Dermis blood vessel endothelial cell (primary cell): ENCODE data around the gene KRT39. TPM values are rescaled to one million over a fixed set of nuclear protein-coding genes. Genes with fewer than 3 reads are reported as not detected.
"Not testable (repeated sequence)": the region's sequence is repeated elsewhere in the genome, so short reads cannot be mapped to it uniquely, and the experiment has no call there.

Source experiments
- DNase-seq: peaks from one replicate; pipeline ENCODE4 v3.0.0; 2010
- total RNA-seq: library from RNA; depleted of rRNA; stranded (reverse); fragments of >200 nt; gene quantifications from 2 replicates; pipeline ENCODE4 v1.2.3, GENCODE V29; 2014

Gene KRT39
- total RNA-seq, 1 donor from 2014 or later: not detected

DNA sequence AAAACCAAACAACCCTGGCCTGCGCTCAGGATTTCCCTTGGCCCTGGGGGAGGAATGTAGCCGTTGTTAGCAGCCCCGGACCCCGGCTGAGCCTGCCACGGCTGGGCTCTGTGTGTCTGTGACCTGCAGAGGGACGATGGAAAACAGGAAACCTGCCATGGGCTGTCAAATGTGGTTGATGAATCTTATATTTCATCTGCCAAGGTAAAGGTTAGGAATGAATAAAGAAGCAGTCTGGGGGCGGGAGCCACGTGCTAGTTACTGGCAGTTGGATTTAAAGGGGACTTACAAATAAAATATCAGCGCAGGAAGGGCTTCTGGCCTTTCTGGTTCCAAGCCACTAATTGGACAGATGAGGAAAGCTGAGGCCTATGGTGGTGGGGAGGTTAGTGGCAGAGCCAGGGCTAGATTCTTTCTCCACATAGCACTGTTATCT, 29.3 kb downstream of the KRT39 start, which contains the start of gene KRT23:
KRT23 (minus strand) TSS at position 263 of the 436 bp plus-strand sequence. CDS start 1,043 bp downstream, outside the sequence.
- no peak for DNase-seq

DNA sequence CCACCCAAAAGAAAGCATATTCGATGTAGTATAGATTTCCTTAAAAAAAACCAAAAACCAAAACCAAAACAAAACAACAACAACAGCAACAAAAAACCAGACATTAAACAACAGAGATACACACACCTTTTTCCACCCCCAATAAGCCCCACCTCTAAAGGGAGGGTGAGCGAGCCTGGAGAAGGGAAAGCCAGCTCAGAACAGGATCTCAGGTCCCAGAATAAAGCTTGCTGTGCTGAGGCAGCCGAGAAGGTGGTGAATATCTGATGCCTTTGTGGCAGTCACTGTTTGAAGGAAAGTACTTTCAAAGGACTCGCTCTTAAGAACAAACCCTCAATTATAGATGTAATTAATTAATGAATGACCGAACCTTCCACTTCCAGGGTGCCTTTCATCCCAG, 29.8 kb downstream of the KRT39 start:
- no peak for DNase-seq

DNA sequence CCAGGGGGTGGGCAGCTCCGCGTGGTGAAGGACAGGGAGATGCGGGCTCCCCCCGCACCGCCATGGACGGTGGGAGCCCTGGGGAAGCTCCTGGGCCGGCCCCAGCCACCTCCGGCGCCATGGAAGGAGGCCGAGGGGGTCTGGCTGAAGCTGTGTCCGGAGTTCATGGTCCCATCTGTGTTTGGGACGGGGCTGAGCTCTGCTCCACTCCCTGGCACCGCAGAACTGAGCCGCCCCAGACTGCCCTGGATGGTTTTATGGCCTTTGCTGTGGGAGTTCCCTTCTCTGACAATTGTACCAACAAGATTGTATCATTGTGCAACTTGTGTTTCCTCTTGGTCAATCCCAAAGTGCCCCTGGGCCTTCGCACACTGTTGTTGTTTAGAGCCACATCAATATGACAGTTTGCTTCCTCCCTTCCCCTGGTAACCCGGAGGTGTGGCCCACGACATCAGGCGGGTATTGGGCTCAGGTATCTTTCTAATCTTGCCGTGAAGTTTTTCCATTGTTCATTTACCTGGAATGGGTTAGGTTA, 30.2 kb downstream of the KRT39 start:
- DNase-seq: no peak

DNA sequence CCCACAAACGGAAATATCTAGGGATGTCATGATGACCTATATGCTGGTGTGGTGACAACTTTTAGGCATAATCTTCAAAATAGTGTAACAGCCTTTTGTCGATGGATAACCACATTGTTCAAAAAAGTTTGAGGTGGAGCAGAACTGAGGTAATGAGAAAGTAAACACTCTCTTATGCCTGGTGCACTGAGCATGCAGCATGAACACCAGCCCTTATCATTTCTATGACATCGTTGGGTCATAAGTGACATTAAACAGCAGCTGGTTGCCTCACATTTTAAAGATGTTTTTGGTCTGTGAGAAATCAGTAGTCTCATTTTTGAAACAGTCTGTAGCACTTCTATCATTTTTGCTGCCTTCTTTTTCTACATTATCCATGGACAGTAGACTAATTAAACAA, 31.1 kb downstream of the KRT39 start:
- no peak for DNase-seq

DNA sequence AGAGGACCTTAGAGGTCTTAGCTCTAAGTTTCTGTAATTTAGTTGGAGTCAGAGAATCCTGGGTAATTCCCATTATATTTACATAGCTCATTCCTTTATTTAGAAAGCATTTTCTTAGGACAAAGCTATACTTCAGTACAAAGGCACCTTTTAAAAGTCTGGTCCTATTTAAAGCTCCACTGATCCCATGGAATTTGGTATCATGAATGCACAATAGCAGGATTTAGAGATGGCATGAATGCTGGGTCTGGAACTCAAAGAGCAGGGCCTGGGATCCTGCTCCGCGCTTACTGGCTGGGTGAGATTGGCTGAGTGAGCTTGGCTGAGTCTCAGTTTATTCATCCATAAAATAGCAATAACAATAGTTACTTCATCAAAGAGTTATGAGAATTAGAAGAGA, 34.1 kb downstream of the KRT39 start:
- DNase-seq: no peak

DNA sequence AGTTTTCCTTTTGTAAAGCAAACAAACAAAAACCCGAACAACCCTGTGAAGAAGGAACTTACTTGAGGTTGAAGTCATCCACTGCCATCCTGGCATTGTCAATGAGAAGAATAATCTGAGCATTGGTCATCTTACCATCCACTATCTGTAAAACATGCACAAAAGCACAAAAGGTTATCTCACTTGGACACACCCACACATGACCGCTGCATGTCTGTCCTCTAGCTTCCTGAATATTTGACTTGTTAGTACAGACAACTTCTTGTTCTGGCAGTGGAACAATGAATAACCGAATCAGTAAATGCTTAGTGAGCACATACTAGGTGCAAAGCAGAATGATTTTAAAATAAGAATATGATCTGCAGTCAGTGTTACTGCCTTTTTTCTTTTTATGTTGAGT, 35.4 kb downstream of the KRT39 start:
- no peak for DNase-seq

DNA sequence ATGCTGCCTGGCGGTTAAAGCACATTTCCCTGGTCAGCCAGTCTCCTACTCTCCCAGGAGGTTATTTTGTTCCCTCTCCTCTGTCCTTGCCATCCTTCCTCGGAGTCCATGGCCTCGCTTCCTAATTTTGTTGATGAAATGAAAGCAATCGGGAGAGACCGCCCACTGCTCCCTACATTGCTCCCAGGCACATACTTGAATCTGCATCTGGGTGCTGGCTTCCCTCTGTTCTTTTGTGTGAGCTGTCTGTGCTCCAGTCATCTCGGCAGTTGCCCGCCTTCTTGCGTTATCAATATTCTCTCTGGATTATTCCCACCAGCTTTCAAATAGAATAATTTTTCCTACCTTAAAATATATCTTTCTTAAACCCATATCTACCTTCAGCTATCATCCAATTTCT, 40.4 kb downstream of the KRT39 start:
- no peak for DNase-seq

DNA sequence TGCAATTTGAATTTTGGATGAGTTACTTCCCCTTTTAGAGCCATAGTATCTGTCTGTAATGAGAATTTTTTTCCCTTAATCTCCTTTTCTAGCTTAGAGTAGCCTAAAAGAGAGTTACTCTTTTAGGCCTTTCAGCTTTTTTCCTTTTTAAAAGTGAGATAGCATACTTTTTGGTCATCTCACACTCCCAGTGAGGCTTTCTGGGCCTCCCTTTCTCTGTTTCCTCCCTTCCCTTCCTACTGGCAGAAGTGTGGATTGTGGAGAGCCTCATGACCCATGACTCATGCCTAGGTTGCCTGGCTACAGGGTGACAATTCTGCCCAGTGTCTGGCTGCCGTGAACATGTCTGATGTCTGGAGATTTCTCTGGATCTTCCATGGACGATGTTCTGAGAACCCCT, 44.5 kb downstream of the KRT39 start:
- peak; percentile 78 for DNase-seq

DNA sequence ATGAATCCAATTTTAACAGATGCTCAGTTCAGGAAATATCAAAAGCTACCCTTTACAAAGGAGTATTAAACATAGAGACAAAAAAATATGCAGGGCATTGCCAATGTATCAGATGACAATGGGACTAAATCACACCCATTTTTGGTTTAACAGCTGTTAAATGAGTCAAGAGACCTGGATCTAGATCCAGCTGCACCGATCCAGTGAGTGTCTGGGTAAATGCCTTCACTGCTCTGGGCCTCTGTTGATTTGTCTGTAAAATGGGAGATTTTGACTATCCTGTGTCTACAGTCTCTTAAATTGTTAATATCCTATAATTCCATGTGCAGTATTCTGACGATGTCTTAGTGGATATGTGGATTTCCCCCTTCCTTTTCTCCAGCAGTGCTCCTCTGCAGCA, 45.7 kb downstream of the KRT39 start:
- DNase-seq: no peak

DNA sequence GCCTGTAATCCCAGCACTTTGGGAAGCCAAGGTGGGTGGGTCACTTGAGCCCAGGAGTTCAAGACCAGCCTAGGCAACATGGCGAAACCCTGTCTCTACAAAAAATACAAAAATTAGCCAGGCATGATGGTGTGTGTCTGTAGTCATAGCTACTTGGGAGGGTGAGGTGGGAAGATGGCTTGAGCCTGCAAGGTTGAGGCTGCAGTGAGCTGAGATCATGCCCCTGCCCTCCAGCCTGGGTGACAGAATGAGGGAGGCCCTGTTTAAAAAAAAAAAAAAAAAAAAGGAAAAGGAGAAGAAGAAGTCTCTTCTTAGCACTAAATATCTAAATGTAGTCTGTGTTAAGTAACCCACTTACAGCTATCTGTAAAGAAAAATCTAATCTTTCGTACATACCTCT, 49.6 kb downstream of the KRT39 start:
- not testable (repeated sequence) for DNase-seq

DNA sequence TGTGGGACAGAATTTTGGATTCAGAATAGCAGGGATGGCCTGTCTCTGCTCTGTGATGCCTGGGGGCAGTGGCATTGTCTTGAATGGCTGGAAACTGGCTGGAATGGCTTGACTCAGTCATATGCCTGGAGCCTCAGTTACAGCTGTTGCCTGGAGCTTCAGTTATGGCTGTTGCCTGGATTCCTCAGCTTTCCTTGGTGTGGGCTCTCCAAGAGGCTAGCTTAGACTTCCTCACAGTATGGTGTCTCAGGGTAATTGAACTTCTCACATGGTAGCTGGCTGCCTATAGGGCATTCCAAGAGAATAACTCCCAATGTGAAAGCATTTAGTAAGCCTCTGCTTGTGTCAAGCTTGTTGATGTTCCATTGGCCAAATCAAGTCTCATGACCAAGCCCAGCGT, 50.4 kb downstream of the KRT39 start:
- no peak for DNase-seq

DNA sequence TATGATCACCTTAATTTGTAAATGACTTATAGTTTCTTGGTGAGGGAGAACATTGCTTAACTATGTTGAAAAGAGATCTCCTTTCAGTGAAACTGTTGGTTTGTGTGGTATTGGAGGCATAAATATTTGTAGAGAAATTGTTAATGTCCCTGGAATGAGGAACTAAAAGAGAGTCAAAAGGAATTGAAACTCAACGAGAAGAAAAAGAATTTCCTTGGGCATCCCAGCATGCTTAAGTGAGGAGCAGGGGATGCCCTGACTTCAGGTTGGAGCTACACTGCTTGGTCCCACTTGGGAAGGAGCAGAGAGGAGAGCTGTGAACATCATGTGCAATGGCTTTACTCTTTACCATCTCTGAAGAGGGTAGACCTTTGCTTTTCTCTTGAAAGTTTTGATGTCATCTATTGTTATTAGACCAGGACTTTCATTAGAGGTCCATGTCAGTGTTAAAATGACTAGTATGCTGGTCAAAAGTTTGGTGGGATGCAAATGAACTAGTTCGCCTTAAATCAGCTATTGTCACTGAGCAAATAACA, 51.0 kb downstream of the KRT39 start:
- no peak for DNase-seq

DNA sequence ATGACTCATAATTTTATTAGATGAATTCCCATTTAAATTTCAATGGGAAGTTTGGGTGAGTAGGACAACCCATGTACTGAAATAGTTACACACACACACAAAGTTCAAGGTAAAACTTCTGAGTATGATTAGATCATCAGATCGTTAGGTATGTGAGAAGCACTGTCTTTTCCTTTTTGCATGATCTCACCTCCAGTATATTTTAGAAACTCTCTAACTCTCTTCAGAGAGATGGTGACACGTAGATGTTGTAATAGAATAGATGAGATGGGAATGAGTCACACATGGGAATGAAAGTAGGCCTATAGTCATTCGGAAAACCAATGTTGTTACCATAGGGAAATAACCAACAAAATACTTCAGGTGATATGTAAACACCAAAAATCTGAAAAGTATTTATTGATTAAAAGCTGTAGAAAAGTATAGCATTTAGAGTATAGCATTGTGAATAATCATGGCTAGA, 51.5 kb downstream of the KRT39 start:
- peak; percentile 54 for DNase-seq

DNA sequence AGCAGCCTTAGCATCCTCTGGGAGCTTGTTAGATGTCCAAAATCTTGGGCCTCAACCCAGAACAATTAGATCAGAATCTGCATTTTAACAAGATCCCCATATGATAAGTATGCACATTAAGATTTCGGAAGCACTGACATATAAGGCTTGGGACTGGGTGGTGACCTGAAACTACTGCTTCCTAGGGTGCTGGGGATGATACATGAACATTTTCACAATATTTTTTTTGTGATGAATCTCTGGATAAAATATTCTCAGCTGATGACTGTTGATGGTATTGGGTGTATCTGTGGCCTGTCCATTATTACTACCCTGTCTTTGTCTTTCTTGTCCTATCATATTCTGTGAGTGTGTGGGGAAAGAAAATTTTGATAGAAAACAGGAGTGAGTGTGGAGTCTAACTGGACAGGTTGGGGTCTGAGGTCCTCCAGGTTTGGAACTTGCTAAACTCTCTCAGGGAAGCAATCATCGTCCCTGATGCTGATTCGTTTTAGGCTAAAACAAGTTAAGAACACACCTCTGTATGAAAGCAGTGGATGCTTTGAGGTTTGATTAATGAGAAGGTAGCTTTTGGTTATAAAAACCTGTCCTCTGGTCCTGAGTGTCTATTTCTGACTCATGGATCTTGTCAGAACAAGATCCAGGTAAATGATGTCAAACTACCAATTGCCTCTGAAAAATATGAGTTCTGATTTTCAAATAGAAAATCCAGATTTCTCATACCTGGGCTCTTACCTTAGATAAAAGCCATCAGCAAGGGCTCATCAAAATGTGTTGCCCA, 52.5 kb downstream of the KRT39 start:
- no peak for DNase-seq

DNA sequence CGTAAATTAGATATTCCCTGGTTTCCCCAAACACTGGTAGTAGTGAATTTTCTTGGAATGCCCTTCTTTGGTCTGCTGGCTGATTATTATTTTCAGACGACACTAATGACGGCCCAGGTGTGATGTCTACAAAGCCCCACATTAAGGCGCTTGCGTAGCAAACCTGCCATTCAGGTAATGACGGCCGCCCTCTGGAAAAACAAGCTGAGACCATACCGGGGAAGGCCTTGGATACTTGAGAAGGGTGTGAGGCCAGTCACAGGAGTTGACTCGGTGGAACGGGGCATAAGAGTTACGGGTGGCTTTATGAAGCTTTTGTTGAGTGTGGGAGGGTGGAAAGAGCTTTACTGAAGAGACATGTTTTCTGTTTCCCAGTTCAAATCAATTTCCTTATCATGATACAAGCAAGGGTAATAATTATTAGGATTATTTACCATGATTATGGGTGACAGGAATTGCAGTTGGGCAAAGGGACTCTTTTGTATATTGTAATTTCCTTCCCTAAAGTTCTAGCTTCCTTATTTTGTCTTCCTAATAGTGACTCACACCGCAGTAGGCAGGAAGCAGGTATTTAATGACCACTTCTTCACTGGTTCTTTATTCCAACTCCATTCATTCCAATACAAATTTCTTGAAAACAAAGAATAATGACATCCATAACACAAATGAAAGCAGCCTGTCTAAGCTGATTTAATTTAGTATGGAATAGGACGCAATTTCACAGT, 54.1 kb downstream of the KRT39 start:
- peak; percentile 42 for DNase-seq

DNA sequence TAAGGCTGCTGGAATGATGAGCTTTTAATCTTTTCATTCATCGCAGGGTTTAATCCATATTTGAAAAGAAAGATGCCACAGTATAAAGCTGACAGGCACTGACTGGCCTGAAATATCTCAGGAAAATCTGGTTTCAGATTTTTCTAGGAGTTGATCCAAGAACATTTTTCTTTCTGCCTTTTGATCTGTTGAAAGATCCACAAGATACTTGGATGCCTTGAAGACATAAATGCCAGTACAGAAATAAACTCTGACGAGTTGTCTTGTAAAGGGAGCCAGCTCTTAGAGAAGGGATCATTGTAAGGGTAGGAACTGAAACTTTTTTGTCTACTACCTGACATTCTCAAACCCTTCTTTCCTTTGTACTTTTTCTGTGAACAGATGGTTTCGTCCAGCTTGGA, 56.3 kb downstream of the KRT39 start:
- no peak for DNase-seq

DNA sequence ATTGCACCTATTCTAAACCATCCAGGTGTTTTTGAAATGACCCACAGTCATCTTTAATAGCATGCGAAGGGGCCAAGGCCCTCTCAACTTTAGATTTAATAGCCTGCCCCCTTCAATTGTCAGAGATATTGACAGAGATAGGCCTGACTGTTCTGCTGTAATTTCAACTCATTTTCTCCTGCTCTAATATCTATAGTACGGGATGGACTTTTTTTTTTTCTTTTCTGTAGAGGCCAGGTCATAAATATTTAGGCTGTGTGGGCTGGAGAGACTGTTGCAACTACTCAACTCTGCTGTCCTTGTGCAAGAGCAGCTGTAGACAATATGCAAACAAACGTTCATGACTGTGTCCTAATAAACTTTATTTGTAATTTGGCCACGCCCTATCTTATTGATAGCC, 57.0 kb downstream of the KRT39 start:
- no peak for DNase-seq

DNA sequence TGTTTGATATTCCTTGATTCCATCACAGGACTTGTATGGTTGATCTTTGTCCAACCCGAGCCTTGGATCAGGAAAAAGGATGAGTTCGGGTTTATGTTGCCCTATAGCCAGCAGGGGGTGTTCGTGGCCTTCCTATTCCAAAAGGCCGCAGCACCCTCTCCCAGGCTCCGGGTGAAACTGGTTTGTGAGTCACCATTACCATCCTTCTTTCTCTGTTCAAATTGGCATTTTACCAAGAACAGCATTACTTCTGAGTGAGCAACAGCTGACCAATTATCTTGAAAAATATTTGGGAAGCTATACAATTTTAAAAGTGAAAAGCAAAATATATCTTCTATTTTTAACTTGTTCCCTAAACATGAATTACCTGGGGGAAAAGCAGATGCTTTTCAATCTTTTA, 57.4 kb downstream of the KRT39 start:
- DNase-seq: peak; percentile 93

Other genes with a start within 250 kb of the KRT39 start
- not detected in 2 replicates for gene KRT25, start 211.6 kb downstream of the KRT39 start, total RNA-seq
- not detected in 2 replicates for gene KRT26, start 194.7 kb downstream of the KRT39 start, total RNA-seq
- gene KRT27, start 184.4 kb downstream of the KRT39 start, total RNA-seq: not detected in 2 replicates
- not detected in 2 replicates for gene KRT28, start 167.0 kb downstream of the KRT39 start, total RNA-seq
- gene KRT10, start 144.3 kb downstream of the KRT39 start, total RNA-seq: 4.9 and 5.3 TPM in 2 replicates
- gene KRT12, start 99.7 kb downstream of the KRT39 start, total RNA-seq: not detected in 2 replicates
- not detected in 2 replicates for gene KRT20, start 81.7 kb downstream of the KRT39 start, total RNA-seq
- 0.47 and 1.9 TPM in 2 replicates for gene KRT23, start 29.3 kb downstream of the KRT39 start, total RNA-seq
- not detected in 2 replicates for gene KRT40, start 17.4 kb upstream of the KRT39 start, total RNA-seq
- gene KRTAP3-3, start 27.2 kb upstream of the KRT39 start, total RNA-seq: not detected in 2 replicates
- not detected in 2 replicates for gene KRTAP3-2, start 33.0 kb upstream of the KRT39 start, total RNA-seq
- not detected in 2 replicates for gene KRTAP3-1, start 42.2 kb upstream of the KRT39 start, total RNA-seq
- not detected in 2 replicates for gene KRTAP1-5, start 60.3 kb upstream of the KRT39 start, total RNA-seq
- not detected in 2 replicates for gene KRTAP1-4, start 63.2 kb upstream of the KRT39 start, total RNA-seq
- gene KRTAP1-3, start 67.9 kb upstream of the KRT39 start, total RNA-seq: not detected in 2 replicates
- gene KRTAP1-1, start 74.5 kb upstream of the KRT39 start, total RNA-seq: not detected in 2 replicates
- not detected in 2 replicates for gene KRTAP2-1, start 80.4 kb upstream of the KRT39 start, total RNA-seq
- gene KRTAP2-2, start 88.3 kb upstream of the KRT39 start, total RNA-seq: not detected in 2 replicates
- gene KRTAP2-3, start 93.2 kb upstream of the KRT39 start, total RNA-seq: not detected in 2 replicates
- gene KRTAP2-4, start 98.9 kb upstream of the KRT39 start, total RNA-seq: not detected in 2 replicates
- not detected in 2 replicates for gene KRTAP4-7, start 117.2 kb upstream of the KRT39 start, total RNA-seq
- gene KRTAP4-8, start 131.2 kb upstream of the KRT39 start, total RNA-seq: not detected in 2 replicates
- not detected in 2 replicates for gene KRTAP4-16, start 135.3 kb upstream of the KRT39 start, total RNA-seq
- gene KRTAP4-9, start 138.4 kb upstream of the KRT39 start, total RNA-seq: not detected in 2 replicates
- gene KRTAP4-11, start 151.4 kb upstream of the KRT39 start, total RNA-seq: not detected in 2 replicates
- gene KRTAP4-12, start 157.2 kb upstream of the KRT39 start, total RNA-seq: not detected in 2 replicates
- gene KRTAP4-6, start 173.6 kb upstream of the KRT39 start, total RNA-seq: 0.19 TPM in 1 of 2 replicates, not detected in the other
- gene KRTAP4-5, start 182.9 kb upstream of the KRT39 start, total RNA-seq: not detected in 2 replicates
- not detected in 2 replicates for gene KRTAP4-4, start 193.8 kb upstream of the KRT39 start, total RNA-seq
- not detected in 2 replicates for gene KRTAP4-3, start 201.3 kb upstream of the KRT39 start, total RNA-seq
- not detected in 2 replicates for gene KRTAP4-2, start 211.3 kb upstream of the KRT39 start, total RNA-seq
- not detected in 2 replicates for gene KRTAP4-1, start 218.0 kb upstream of the KRT39 start, total RNA-seq
- not detected in 2 replicates for gene KRTAP9-1, start 222.9 kb upstream of the KRT39 start, total RNA-seq